Naive B cell (primary cell): ENCODE data around the gene CLSTN3. TPM values are rescaled to one million over a fixed set of nuclear protein-coding genes. Genes with fewer than 3 reads are reported as not detected.

Experiments
- ATAC-seq, 2 donors: fragments of 150-1000 bp; cut with Tn5 transposase; 2 replicates each; pipeline ENCODE4 v1.10.0; 2021; ENCODE audit warnings: low read depth in 2 of 2, mild to moderate bottlenecking in 2 of 2, moderate library complexity in 2 of 2
- DNase-seq: peaks from one replicate; pipeline ENCODE4 v3.0.0; 2022
- H3K27ac Mint-ChIP-seq, 6 donors: one replicate each; pipeline ENCODE4 v1.8.0; 2020 to 2022; ENCODE audit warnings: mild to moderate bottlenecking in 6 of 6, mixed read lengths in 6 of 6, moderate library complexity in 5 of 6, inconsistent platforms in 2 of 6
- H3K27me3 Mint-ChIP-seq, 3 donors: one replicate each; pipeline ENCODE4 v1.8.0; 2021 to 2022; ENCODE audit warnings: mixed read lengths in 3 of 3, mild to moderate bottlenecking in 1 of 3
- H3K36me3 Mint-ChIP-seq, 2 donors: one replicate each; pipeline ENCODE4 v1.8.0; 2020 to 2022; ENCODE audit warnings: mixed read lengths in 2 of 2, inconsistent platforms in 1 of 2, mild to moderate bottlenecking in 1 of 2
- H3K4me1 Mint-ChIP-seq, 3 donors: one replicate each; pipeline ENCODE4 v1.8.0; 2020 to 2022; ENCODE audit warnings: mixed read lengths in 3 of 3, inconsistent platforms in 1 of 3, mild to moderate bottlenecking in 1 of 3, moderate library complexity in 1 of 3
- H3K4me3 Mint-ChIP-seq, 8 donors: one replicate each; pipeline ENCODE4 v1.8.0; 2020 to 2022; ENCODE audit warnings: mild to moderate bottlenecking in 8 of 8, mixed read lengths in 8 of 8, moderate library complexity in 8 of 8, inconsistent platforms in 2 of 8
- H3K9me3 Mint-ChIP-seq, 7 donors: one replicate each; pipeline ENCODE4 v1.8.0; 2020 to 2022; ENCODE audit warnings: mixed read lengths in 7 of 7, mild to moderate bottlenecking in 5 of 7, inconsistent platforms in 2 of 7, moderate library complexity in 1 of 7
- polyA plus RNA-seq, 6 donors: library from polyadenylated mRNA; unstranded; fragments of 300-500 nt; fragmentation: Illumina TruSeq; gene quantifications; one replicate each; pipeline ENCODE4 v1.2.3, GENCODE V29; 2021; ENCODE audit warnings: low read depth in 6 of 6

The CLSTN3 gene
- polyA plus RNA-seq, 6 donors from 2014 or later = 1.7 to 3.4 (median 2.9) TPM; not detected in 1

GRCh38 chr12:7108796-7109571 lies 21.2 kb upstream of the CLSTN3 start, which contains the start of gene C1RL:
TSS of gene C1RL (minus strand) at chr12:7109214. CDS start at chr12:7109180, 34 bp downstream.
- H3K27ac Mint-ChIP-seq = peak within 1 kb of the TSS; percentile 74 to 95 (median 89)
- peaks cover 3 to 15% (median 7%) of the 10 kb centered on the region in 7 donors for H3K9me3 Mint-ChIP-seq
- H3K27me3 Mint-ChIP-seq = no peaks in the 10 kb centered on the region
- H3K4me1 Mint-ChIP-seq = peaks cover 25 to 33% (median 27%) of the 10 kb centered on the region in 3 donors
- peak; percentile 71 for DNase-seq
- peaks cover 7 to 17% of the 10 kb centered on the region in 2 donors for H3K36me3 Mint-ChIP-seq
- ATAC-seq = peak; percentile 45 to 50
- peak within 1 kb of the TSS; percentile 91 to 96 (median 94) for H3K4me3 Mint-ChIP-seq

GRCh38 chr12:7109572-7109920 lies 20.6 kb upstream of the CLSTN3 start:
- H3K27me3 Mint-ChIP-seq = no peaks in the 10 kb centered on the region

GRCh38 chr12:7110661-7111060 lies 19.5 kb upstream of the CLSTN3 start:
- Mint-ChIP-seq H3K4me1 (peaks cover 23 to 29% (median 26%) of the 10 kb centered on the region in 3 donors), H3K27ac (no peak overlapping the region)

More at GRCh38 chr12:7109572-7109920, 20.6 kb upstream of the CLSTN3 start:
- H3K36me3 Mint-ChIP-seq = peaks cover 7 to 15% of the 10 kb centered on the region in 2 donors
- peaks cover 3 to 15% (median 7%) of the 10 kb centered on the region in 7 donors for H3K9me3 Mint-ChIP-seq
- H3K4me3 Mint-ChIP-seq = peak overlapping the region; percentile 88 to 94 (median 92)
- peaks cover 25 to 33% (median 27%) of the 10 kb centered on the region in 3 donors for H3K4me1 Mint-ChIP-seq
- DNase-seq = no peak
- ATAC-seq = no peak
- peak overlapping the region in 4 of 6 donors; percentile 60 to 91 (median 88) for H3K27ac Mint-ChIP-seq

GRCh38 chr12:7112041-7112440 lies 18.1 kb upstream of the CLSTN3 start:
- no peak for DNase-seq
- Mint-ChIP-seq H3K4me3 (no peak overlapping the region), H3K36me3 (no peaks in the 10 kb centered on the region), H3K27ac (no peak overlapping the region), H3K9me3 (no peaks in the 10 kb centered on the region), H3K4me1 (peaks cover 21 to 25% (median 22%) of the 10 kb centered on the region in 3 donors), H3K27me3 (no peaks in the 10 kb centered on the region)
- no peak for ATAC-seq

More at GRCh38 chr12:7110661-7111060, 19.5 kb upstream of the CLSTN3 start:
- DNase-seq = no peak
- peaks cover 3 to 12% (median 7%) of the 10 kb centered on the region in 7 donors for H3K9me3 Mint-ChIP-seq
- peak overlapping the region in 1 of 8 donors; percentile 12 for H3K4me3 Mint-ChIP-seq
- ATAC-seq = no peak
- H3K36me3 Mint-ChIP-seq = peaks cover 3 to 11% of the 10 kb centered on the region in 2 donors
- H3K27me3 Mint-ChIP-seq = no peaks in the 10 kb centered on the region

GRCh38 chr12:7113389-7113871 lies 16.7 kb upstream of the CLSTN3 start:
- ATAC-seq = peak; percentile 35 to 47
- Mint-ChIP-seq H3K9me3 (no peaks in the 10 kb centered on the region), H3K27ac (peak overlapping the region in 2 of 6 donors; percentile 66 to 73), H3K36me3 (no peaks in the 10 kb centered on the region), H3K4me3 (no peak overlapping the region), H3K4me1 (peaks cover 12 to 17% (median 16%) of the 10 kb centered on the region in 3 donors), H3K27me3 (no peaks in the 10 kb centered on the region)
- peak; percentile 61 for DNase-seq

- DNase-seq = no peak
- H3K27me3 Mint-ChIP-seq = no peaks in the 10 kb centered on the region
- H3K4me3 Mint-ChIP-seq = no peak overlapping the region
- H3K36me3 Mint-ChIP-seq = no peaks in the 10 kb centered on the region
- no peak overlapping the region for H3K27ac Mint-ChIP-seq
- peaks cover 8 to 17% (median 14%) of the 10 kb centered on the region in 3 donors for H3K4me1 Mint-ChIP-seq
- no peaks in the 10 kb centered on the region for H3K9me3 Mint-ChIP-seq
- no peak for ATAC-seq
These were observed 16.2 kb upstream of the CLSTN3 start for GRCh38 chr12:7114008-7114407.

- H3K4me1 Mint-ChIP-seq = peaks cover 4 to 11% (median 6%) of the 10 kb centered on the region in 3 donors
- H3K36me3 Mint-ChIP-seq = no peaks in the 10 kb centered on the region
- no peaks in the 10 kb centered on the region for H3K9me3 Mint-ChIP-seq
- no peak overlapping the region for H3K27ac Mint-ChIP-seq
- ATAC-seq (no peak), DNase-seq (no peak)
- H3K27me3 Mint-ChIP-seq = no peaks in the 10 kb centered on the region
- H3K4me3 Mint-ChIP-seq = no peak overlapping the region
These were observed 15.3 kb upstream of the CLSTN3 start for GRCh38 chr12:7114851-7115250.

- Mint-ChIP-seq H3K36me3 (no peaks in the 10 kb centered on the region), H3K9me3 (no peaks in the 10 kb centered on the region), H3K4me1 (peaks cover 4 to 11% (median 5%) of the 10 kb centered on the region in 3 donors), H3K27me3 (no peaks in the 10 kb centered on the region), H3K27ac (peak overlapping the region in 1 of 6 donors; percentile 10), H3K4me3 (no peak overlapping the region)
- ATAC-seq (no peak), DNase-seq (no peak)
These were observed 14.0 kb upstream of the CLSTN3 start for GRCh38 chr12:7116196-7116595.

GRCh38 chr12:7116916-7117315 lies 13.3 kb upstream of the CLSTN3 start:
- no peak for ATAC-seq
- no peaks in the 10 kb centered on the region for H3K9me3 Mint-ChIP-seq
- DNase-seq = no peak
- H3K27ac Mint-ChIP-seq = no peak overlapping the region
- peaks cover 4 to 11% (median 5%) of the 10 kb centered on the region in 3 donors for H3K4me1 Mint-ChIP-seq
- no peaks in the 10 kb centered on the region for H3K27me3 Mint-ChIP-seq
- no peaks in the 10 kb centered on the region for H3K36me3 Mint-ChIP-seq
- no peak overlapping the region for H3K4me3 Mint-ChIP-seq

GRCh38 chr12:7117670-7118069 lies 12.5 kb upstream of the CLSTN3 start:
- no peak overlapping the region for H3K4me3 Mint-ChIP-seq
- no peak for DNase-seq
- no peaks in the 10 kb centered on the region for H3K27me3 Mint-ChIP-seq
- ATAC-seq = no peak
- no peaks in the 10 kb centered on the region for H3K36me3 Mint-ChIP-seq
- H3K27ac Mint-ChIP-seq = no peak overlapping the region
- H3K9me3 Mint-ChIP-seq = no peaks in the 10 kb centered on the region
- H3K4me1 Mint-ChIP-seq = peaks cover 4 to 11% (median 5%) of the 10 kb centered on the region in 3 donors

- no peak overlapping the region for H3K4me3 Mint-ChIP-seq
- H3K9me3 Mint-ChIP-seq = no peaks in the 10 kb centered on the region
- no peak for DNase-seq
- no peaks in the 10 kb centered on the region for H3K27me3 Mint-ChIP-seq
- no peak for ATAC-seq
- no peaks in the 10 kb centered on the region for H3K36me3 Mint-ChIP-seq
- H3K27ac Mint-ChIP-seq = no peak overlapping the region
- H3K4me1 Mint-ChIP-seq = peaks cover 0 to 6% (median 0%) of the 10 kb centered on the region in 3 donors
These were observed 11.3 kb upstream of the CLSTN3 start for GRCh38 chr12:7118881-7119280.

GRCh38 chr12:7120166-7120565 lies 10.0 kb upstream of the CLSTN3 start:
- H3K27ac Mint-ChIP-seq = no peak overlapping the region
- no peaks in the 10 kb centered on the region for H3K36me3 Mint-ChIP-seq
- DNase-seq = no peak
- H3K4me1 Mint-ChIP-seq = peaks cover 0 to 6% (median 0%) of the 10 kb centered on the region in 3 donors
- no peaks in the 10 kb centered on the region for H3K27me3 Mint-ChIP-seq
- H3K4me3 Mint-ChIP-seq = no peak overlapping the region
- no peaks in the 10 kb centered on the region for H3K9me3 Mint-ChIP-seq
- no peak for ATAC-seq

- no peak overlapping the region for H3K4me3 Mint-ChIP-seq
- H3K27me3 Mint-ChIP-seq = no peaks in the 10 kb centered on the region
- H3K36me3 Mint-ChIP-seq = no peaks in the 10 kb centered on the region
- H3K9me3 Mint-ChIP-seq = no peaks in the 10 kb centered on the region
- ATAC-seq (no peak), DNase-seq (no peak)
- H3K27ac Mint-ChIP-seq = no peak overlapping the region
- H3K4me1 Mint-ChIP-seq = peaks cover 0 to 6% (median 0%) of the 10 kb centered on the region in 3 donors
These were observed 8.8 kb upstream of the CLSTN3 start for GRCh38 chr12:7121324-7121723.
